GM12878 (cell line): ENCODE results near the gene TOMT. TPM values are rescaled to one million over a fixed set of nuclear protein-coding genes. Genes with fewer than 3 reads are reported as not detected.

Experiments
- ATAC-seq: fragments of 200-7000 bp; cut with Tn5 transposase; 3 replicates; pipeline ENCODE4 v1.9.1; 2020; ENCODE audit warnings: mild to moderate bottlenecking, moderate library complexity
- BruUV-seq: library from RNA; stranded (reverse); fragments of 400-500 nt; replicated peaks from 2 replicates; lab custom pipeline; 2021; lab: Mats Ljungman, UMichigan
- CTCF ChIA-PET: fragments of 300-600 bp; sonication (Branson Sonifier 250); formaldehyde crosslinking; extraction: SDS; loops from one replicate; lab custom pipeline; 2021; ENCODE audit warnings: inconsistent platforms; lab: Yijun Ruan, JAX
- POLR2A ChIA-PET: fragments of 350-600 bp; formaldehyde crosslinking; extraction: SDS; loops from one replicate; lab custom pipeline; 2021; ENCODE audit warnings: inconsistent platforms; lab: Charles Lee
- RAD21 ChIA-PET: fragments of 300-600 bp; sonication (Branson Sonifier 250); formaldehyde crosslinking; loops from one replicate; lab custom pipeline; 2023; ENCODE audit warnings: antibody characterized with exemption; ENCODE audit not compliant: unreplicated experiment; lab: Charles Lee
- SMC1A ChIA-PET: fragments of 300-600 bp; sonication (Branson Sonifier 250); formaldehyde crosslinking; loops from one replicate; lab custom pipeline; 2023; ENCODE audit not compliant: unreplicated experiment, uncharacterized antibody; lab: Charles Lee
- DNase-seq: peaks from one replicate; pipeline ENCODE4 v3.0.0-alpha.2; 2011; ENCODE audit warnings: low read depth, low spot score
- FAIRE-seq: peaks from 3 replicates; lab custom pipeline; 2011; peaks lifted over from hg19 to GRCh38; lab: Jason Lieb, UNC
- H2AFZ ChIP-seq: 2 replicates; pipeline ENCODE4 v1.6.0; 2011; ENCODE audit warnings: low read depth, low read length, control low read depth; ENCODE audit not compliant: control insufficient read depth
- H3K27ac ChIP-seq: 2 replicates; pipeline ENCODE4 v1.5.1; 2011; ENCODE audit warnings: control low read depth; ENCODE audit not compliant: control insufficient read depth, insufficient read depth
- H3K27me3 ChIP-seq, 2 experiments: replicated peaks in 1 of 2; 2 replicates each; pipeline versions ENCODE4 v1.6.0 to v1.6.1; 2011; ENCODE audit warnings: low read length in 1 of 2; ENCODE audit not compliant: control insufficient read depth in 2 of 2, insufficient read depth in 2 of 2
- H3K36me3 ChIP-seq, 2 experiments: 2 replicates each; pipeline ENCODE4 v1.5.1; 2011; ENCODE audit warnings: low read length in 1 of 2; ENCODE audit not compliant: control insufficient read depth in 2 of 2, insufficient read depth in 2 of 2
- H3K4me1 ChIP-seq: 2 replicates; pipeline ENCODE4 v1.6.1; 2011; ENCODE audit warnings: mild to moderate bottlenecking, low read length, moderate library complexity, mixed read lengths; ENCODE audit not compliant: control insufficient read depth, insufficient read depth
- H3K4me2 ChIP-seq: 2 replicates; pipeline ENCODE4 v1.6.0; 2011; ENCODE audit warnings: control low read depth; ENCODE audit not compliant: control insufficient read depth, insufficient read depth
- H3K4me3 ChIP-seq: fragments of 200-600 bp; sonication (generic); 2 replicates; pipeline ENCODE4 v1.5.1; 2016
- H3K79me2 ChIP-seq: 2 replicates; pipeline ENCODE4 v1.6.0; 2011; ENCODE audit warnings: low read length; ENCODE audit not compliant: control insufficient read depth, insufficient read depth
- H3K9ac ChIP-seq: 2 replicates; pipeline ENCODE4 v1.8.0; 2011; ENCODE audit warnings: low read length, control low read depth, mixed read lengths; ENCODE audit not compliant: control insufficient read depth, insufficient read depth
- H3K9me3 ChIP-seq: replicated peaks from 3 replicates; pipeline ENCODE4 v1.5.1; 2011; ENCODE audit warnings: mild to moderate bottlenecking, low read length; ENCODE audit not compliant: control insufficient read depth, insufficient read depth
- H4K20me1 ChIP-seq: 2 replicates; pipeline ENCODE4 v1.6.0; 2011; ENCODE audit not compliant: control insufficient read depth, insufficient read depth
- POLR2A ChIP-seq: IDR thresholded peaks from 2 replicates; pipeline ENCODE4 v1.6.1; 2011; ENCODE audit warnings: low read depth, mild to moderate bottlenecking, low read length
- RBBP5 ChIP-seq: fragments of 200-600 bp; sonication (generic); conservative IDR thresholded peaks from 2 replicates; pipeline ENCODE4 v1.6.1; 2016
- SMAD5 ChIP-seq: IDR thresholded peaks from 2 replicates; pipeline ENCODE4 v1.6.1; 2016; ENCODE audit warnings: antibody characterized with exemption, low read depth
- SPI1 ChIP-seq: IDR thresholded peaks from 2 replicates; pipeline ENCODE4 v1.6.1; 2011; ENCODE audit warnings: low read depth, mild to moderate bottlenecking, low read length, moderate library complexity, borderline replicate concordance; ENCODE audit not compliant: insufficient read depth
- WGBS: methylation state at CpG from one replicate; pipeline ENCODE4 v1.1.6; 2016; ENCODE audit warnings: low lambda C conversion rate; ENCODE audit not compliant: insufficient replicate concordance, insufficient coverage; ENCODE audit errors: missing lambda C conversion rate; 5-methylcytosine and 5-hydroxymethylcytosine counted together
- in situ Hi-C: fragments of 300-500 bp; cut with MboI; formaldehyde crosslinking; loops from 9 replicates; pipeline ENCODE4 v1.14.3; 2018; ENCODE audit warnings: mixed read lengths
- intact Hi-C: fragments of 100-400 bp; cut with micrococcal nuclease; formaldehyde crosslinking; loops from one replicate; pipeline ENCODE4 v1.14.2; 2022; ENCODE audit not compliant: unreplicated experiment
- polyA plus RNA-seq, 11 experiments: library from polyadenylated mRNA; depleted of rRNA in 4 of 11; unstranded in 6 of 11; stranded (reverse) in 5 of 11; fragments of >200 nt; fragmentation: Nextera tagmentation in 4 of 11; fragmentation: Illumina TruSeq in 1 of 11; extraction: Ambion mirVana in 4 of 11; extraction: Trizol in 1 of 11; gene quantifications; 1 replicate in 1 of 11; 2 replicates in 10 of 11; pipeline versions ENCODE4 v1.2.1 to v1.2.3, GENCODE V29; 2011 to 2016; ENCODE audit warnings: inconsistent platforms in 2 of 11, missing spikeins in 2 of 11, low read depth in 1 of 11
- total RNA-seq, 4 experiments: library from RNA; depleted of rRNA in 3 of 4; stranded (reverse); fragments of >200 nt in 3 of 4; fragmentation: Illumina TruSeq in 1 of 4; extraction: Trizol in 1 of 4; gene quantifications; 2 replicates each; pipeline versions ENCODE4 v1.2.1 to v1.2.3, GENCODE V29; 2013 to 2021
- TF ChIP-seq, protein P1 (sequence below): IDR thresholded peaks from 2 replicates; pipeline ENCODE4 v1.6.1; 2011; ENCODE audit warnings: low read depth, low read length, improper control_type of control experiment, borderline replicate concordance

Gene TOMT
- total and polyA plus RNA-seq, 10 of the 15 experiments (the other 5 are each of a cell fraction or from before 2014, with no cell fraction given), result not detected

DNA sequence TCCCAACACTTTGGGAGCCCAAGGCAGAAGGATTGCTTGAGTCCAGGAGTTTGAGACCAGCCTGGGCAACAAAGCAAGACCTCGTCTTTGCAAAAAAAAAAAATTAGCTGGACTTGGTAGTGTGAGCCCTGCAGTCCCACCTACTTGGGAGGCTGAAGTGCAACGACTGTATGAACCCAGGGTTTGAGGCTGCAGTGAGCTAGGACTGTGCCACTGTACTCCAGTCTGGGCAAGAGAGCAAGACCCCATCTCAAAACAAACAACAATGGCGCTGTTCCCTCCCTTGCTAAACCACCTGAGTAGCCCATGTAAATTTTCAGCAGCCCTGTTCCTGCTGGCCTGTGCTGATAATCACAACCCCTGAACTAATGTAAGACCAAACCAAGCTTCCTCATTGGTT lies 5.7 kb upstream of the TOMT start:
- Histone ChIP-seq H3K4me3 (peak overlapping the region; percentile 94; the same call in 1 of the 2 replicates), H3K9ac (peak overlapping the region; percentile 15; the same call in 1 of the 2 replicates), H3K27ac (peak overlapping the region; percentile 57), H3K36me3 (peaks cover 16 to 18% of the 10 kb centered on the region in 2 experiments; a peak in 3 of 4 replicates), H2AFZ (no peak overlapping the region), H3K27me3 (no peaks in the 10 kb centered on the region), H3K4me1 (peaks cover 21% of the 10 kb centered on the region), H3K79me2 (peaks cover 44% of the 10 kb centered on the region), H3K9me3 (no peaks in the 10 kb centered on the region), H4K20me1 (no peaks in the 10 kb centered on the region), H3K4me2 (peak overlapping the region; percentile 95)
- ATAC-seq (no peak), DNase-seq (no peak), FAIRE-seq (no peak)
- intact Hi-C loops (no loop called here), in situ Hi-C loops (no loop called here)
- no TSS peak for BruUV-seq
- ChIA-PET RAD21 (interaction anchor here (0.8 to 2.9 kb wide), 6 partner anchors 9 to 331 kb away, joined by 3 to 14 read pairs (median 4); no protein-coding TSS in a partner anchor), POLR2A (interaction anchor here (0.5 to 1.3 kb wide), 2 partner anchors 43 to 70 kb away, joined by 3 to 4 read pairs; no protein-coding TSS in a partner anchor), SMC1A (interaction anchor here (0.8 to 14.0 kb wide), 7 partner anchors 9 to 315 kb away, joined by 3 to 245 read pairs (median 6); partner anchors contain the start of gene ANAPC15), CTCF (interaction anchor here (1.1 to 14.0 kb wide), 5 partner anchors 9 to 73 kb away, joined by 3 to 416 read pairs (median 6); no protein-coding TSS in a partner anchor)
- 68% methylated on average over 3 of the region's 3 CpGs for WGBS
- TF ChIP-seq, protein P1, sequence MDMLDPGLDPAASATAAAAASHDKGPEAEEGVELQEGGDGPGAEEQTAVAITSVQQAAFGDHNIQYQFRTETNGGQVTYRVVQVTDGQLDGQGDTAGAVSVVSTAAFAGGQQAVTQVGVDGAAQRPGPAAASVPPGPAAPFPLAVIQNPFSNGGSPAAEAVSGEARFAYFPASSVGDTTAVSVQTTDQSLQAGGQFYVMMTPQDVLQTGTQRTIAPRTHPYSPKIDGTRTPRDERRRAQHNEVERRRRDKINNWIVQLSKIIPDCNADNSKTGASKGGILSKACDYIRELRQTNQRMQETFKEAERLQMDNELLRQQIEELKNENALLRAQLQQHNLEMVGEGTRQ, result no peak
- no peak for TF ChIP-seq SMAD5

DNA sequence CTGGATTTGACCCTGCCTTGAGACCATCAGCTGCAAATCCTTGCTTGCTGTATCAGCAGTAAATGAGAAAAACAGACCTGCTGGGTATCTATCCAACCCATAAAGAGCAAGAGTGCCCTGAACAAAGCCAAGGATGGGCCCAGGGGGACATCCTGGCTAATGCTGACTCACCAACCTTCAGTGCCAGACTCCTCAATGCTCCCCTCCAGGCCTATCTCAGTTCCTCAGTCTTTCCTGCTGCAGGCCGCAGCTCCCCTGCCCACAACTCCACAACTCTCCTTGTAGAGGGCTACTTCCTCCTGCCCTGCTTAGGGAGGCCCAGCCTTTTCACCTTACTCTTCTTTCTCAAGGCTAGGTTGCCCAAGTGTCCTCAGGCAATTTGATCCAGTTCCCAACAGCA lies 5.3 kb upstream of the TOMT start:
- CTCF ChIA-PET, result interaction anchor here (1.1 to 14.0 kb wide), 8 partner anchors 10 to 330 kb away, joined by 3 to 416 read pairs (median 9); no protein-coding TSS in a partner anchor
- Histone ChIP-seq H3K27me3 (no peaks in the 10 kb centered on the region), H3K4me1 (peaks cover 21% of the 10 kb centered on the region), H3K9ac (peak overlapping the region; percentile 15; the same call in 1 of the 2 replicates), H3K36me3 (peaks cover 14 to 16% of the 10 kb centered on the region in 2 experiments; a peak in 3 of 4 replicates), H2AFZ (no peak overlapping the region), H3K9me3 (no peaks in the 10 kb centered on the region), H3K27ac (peak overlapping the region; percentile 57), H3K4me2 (peak overlapping the region; percentile 95), H3K4me3 (peak overlapping the region; percentile 94; the same call in 1 of the 2 replicates), H4K20me1 (no peaks in the 10 kb centered on the region), H3K79me2 (peaks cover 44% of the 10 kb centered on the region)
- WGBS, result 100% methylated on average over 1 of the region's 1 CpG
- SMC1A ChIA-PET, result interaction anchor here (1.0 to 14.0 kb wide), 8 partner anchors 9 to 330 kb away, joined by 3 to 245 read pairs (median 8); partner anchors contain the start of gene ANAPC15
- POLR2A ChIA-PET, result interaction anchor here (0.5 to 1.3 kb wide), 5 partner anchors 9 to 70 kb away, joined by 3 to 6 read pairs (median 4); no protein-coding TSS in a partner anchor
- no TSS peak for BruUV-seq
- FAIRE-seq, result no peak
- ATAC-seq, result peak; percentile 1; the same call in 1 of the 3 replicates
- RAD21 ChIA-PET, result interaction anchor here (1.2 to 2.9 kb wide), 5 partner anchors 9 to 331 kb away, joined by 3 to 14 read pairs (median 4); no protein-coding TSS in a partner anchor
- no peak for DNase-seq
- TF ChIP-seq POLR2A (no peak), RBBP5 (no peak), SPI1 (peak; percentile 51; the same call in 1 of the 2 replicates)
- intact Hi-C loops (no loop called here), in situ Hi-C loops (no loop called here)
